Right lobe of liver (tissue), 6 donors: ENCODE measurements around the gene POTEH. TPM values are rescaled to one million over a fixed set of nuclear protein-coding genes. Genes with fewer than 3 reads are reported as not detected.
"Not testable (repeated sequence)": the region's sequence is repeated elsewhere in the genome, so short reads cannot be mapped to it uniquely, and the experiment has no call there.

Experiments
- ATAC-seq, 4 donors: fragments of 200-7000 bp; cut with Tn5 transposase; one replicate each; pipeline ENCODE4 v1.9.1; 2020; ENCODE audit warnings: mild to moderate bottlenecking in 4 of 4, moderate library complexity in 4 of 4
- DNase-seq, 3 donors: peaks; one replicate each; pipeline ENCODE4 v3.0.0-alpha.2; 2020
- H3K27ac ChIP-seq, 3 donors: fragments of 200-600 bp; one replicate each; pipeline ENCODE4 v1.8.0; 2022
- H3K27me3 ChIP-seq, 2 donors: fragments of 200-600 bp; one replicate each; pipeline ENCODE4 v1.8.0; 2022
- H3K36me3 ChIP-seq, 4 donors: fragments of 200-600 bp; sonication (generic) in 1 of 4; one replicate each; pipeline versions ENCODE4 v1.5.1 to v1.8.0; 2017 to 2022; ENCODE audit warnings: control low read depth in 1 of 4
- H3K4me1 ChIP-seq, 4 donors: fragments of 200-600 bp; sonication (generic) in 1 of 4; one replicate each; pipeline versions ENCODE4 v1.5.1 to v1.8.0; 2017 to 2022; ENCODE audit warnings: control low read depth in 1 of 4
- H3K4me3 ChIP-seq, 3 donors: fragments of 200-600 bp; one replicate each; pipeline ENCODE4 v1.8.0; 2022
- H3K9me3 ChIP-seq, 4 donors: fragments of 200-600 bp; sonication (generic) in 1 of 4; one replicate each; pipeline versions ENCODE4 v1.5.1 to v1.8.0; 2017 to 2022; ENCODE audit warnings: control low read depth in 1 of 4
- WGBS: methylation state at CpG from one replicate; pipeline ENCODE4 v1.1.6; 2018; ENCODE audit warnings: low coverage, low lambda C conversion rate; ENCODE audit not compliant: insufficient coverage; ENCODE audit errors: missing lambda C conversion rate; 5-methylcytosine and 5-hydroxymethylcytosine counted together
- intact Hi-C, 2 donors: fragments of 100-400 bp; cut with DNase I; formaldehyde crosslinking; loops; one replicate each; pipeline versions ENCODE4 v1.11.2 to v1.14.1; 2022
- total RNA-seq, 6 experiments: library from RNA; depleted of rRNA in 2 of 6; stranded (reverse); fragments of >200 nt in 2 of 6; fragmentation: NEBNext Ultra II Directional in 3 of 6; extraction: Animal tissue kit (Norgen Biotek cat#: 25700) in 3 of 6; gene quantifications; one replicate each; pipeline versions ENCODE4 v1.1.0 to v1.2.4, GENCODE V29; 2016 to 2023
- donor health status: DM: no; HTN: yes; CAD: no.
- donor health status: DM: no; HTN: no; CAD: no.
- donor health status: DM: no; HTN: no; CAD: no.
- donor health status: DM: no; HTN: yes; CAD: no.
- donor health status: DM: no; HTN: yes; CAD: no.

POTEH gene
- total RNA-seq, 6 experiments from 2014 or later, result not detected

GRCh38 chr22:15738157-15738908 lies 48.5 kb downstream of the POTEH start:
- WGBS, result 64% methylated on average over 2 of the region's 10 CpGs

GRCh38 chr22:15738909-15739391 lies 49.1 kb downstream of the POTEH start:
- H3K4me3 ChIP-seq, H3K36me3 ChIP-seq, intact Hi-C loops, H3K9me3 ChIP-seq, H3K27me3 ChIP-seq, H3K27ac ChIP-seq, DNase-seq, H3K4me1 ChIP-seq: not testable (repeated sequence)
- peak in 2 of 4 donors; percentile 26 to 61 for ATAC-seq
- WGBS, result 67% methylated on average over 1 of the region's 6 CpGs

More at GRCh38 chr22:15738157-15738908, 48.5 kb downstream of the POTEH start:
- H3K27ac ChIP-seq, H3K9me3 ChIP-seq, H3K4me1 ChIP-seq, H3K27me3 ChIP-seq, intact Hi-C loops, H3K36me3 ChIP-seq, H3K4me3 ChIP-seq: not testable (repeated sequence)
- ATAC-seq (peak in 2 of 4 donors; percentile 17 to 56), DNase-seq (peak in 1 of 3 donors; percentile 21)

GRCh38 chr22:15747636-15748323 lies 58.0 kb downstream of the POTEH start:
- H3K4me1 ChIP-seq, intact Hi-C loops, DNase-seq, H3K27me3 ChIP-seq, H3K27ac ChIP-seq, H3K9me3 ChIP-seq, H3K4me3 ChIP-seq, H3K36me3 ChIP-seq: not testable (repeated sequence)
- WGBS, result 70% methylated on average over 10 of the region's 16 CpGs
- ATAC-seq, result peak in 1 of 4 donors; percentile 71

GRCh38 chr22:15749181-15749970 lies 59.5 kb downstream of the POTEH start:
- ATAC-seq, H3K9me3 ChIP-seq, H3K27me3 ChIP-seq, H3K36me3 ChIP-seq, intact Hi-C loops, H3K27ac ChIP-seq, H3K4me1 ChIP-seq, H3K4me3 ChIP-seq: not testable (repeated sequence)
- WGBS, result 72% methylated on average over 15 of the region's 41 CpGs
- peak in 2 of 3 donors; percentile 16 to 59 for DNase-seq

- H3K4me1 ChIP-seq, H3K36me3 ChIP-seq, H3K4me3 ChIP-seq, H3K27me3 ChIP-seq, H3K27ac ChIP-seq, H3K9me3 ChIP-seq, intact Hi-C loops: not testable (repeated sequence)
- ATAC-seq, result peak in 1 of 4 donors; percentile 50
- peak in 1 of 3 donors; percentile 19 for DNase-seq
- 80% methylated on average over 1 of the region's 28 CpGs for WGBS
These were observed 69.7 kb downstream of the POTEH start for GRCh38 chr22:15759443-15760097.

GRCh38 chr22:15760388-15761150 lies 70.7 kb downstream of the POTEH start:
- H3K27ac ChIP-seq, H3K4me3 ChIP-seq, H3K36me3 ChIP-seq, H3K4me1 ChIP-seq, H3K9me3 ChIP-seq, H3K27me3 ChIP-seq, DNase-seq, intact Hi-C loops: not testable (repeated sequence)
- peak in 1 of 4 donors; percentile 66 for ATAC-seq
- no CpG with 5 or more reads among the region's 44 CpGs for WGBS

- ATAC-seq (peak in 2 of 4 donors; percentile 36 to 83), DNase-seq (peak in 2 of 3 donors; percentile 41 to 44)
- H3K36me3 ChIP-seq, H3K4me3 ChIP-seq, H3K27me3 ChIP-seq, H3K4me1 ChIP-seq, H3K9me3 ChIP-seq, H3K27ac ChIP-seq, intact Hi-C loops: not testable (repeated sequence)
- 67% methylated on average over 7 of the region's 30 CpGs for WGBS
These were observed 71.4 kb downstream of the POTEH start for GRCh38 chr22:15761151-15761777.

- intact Hi-C loops, H3K9me3 ChIP-seq, H3K4me1 ChIP-seq, H3K36me3 ChIP-seq, H3K4me3 ChIP-seq, H3K27me3 ChIP-seq, H3K27ac ChIP-seq, DNase-seq, ATAC-seq: not testable (repeated sequence)
- no CpG with 5 or more reads among the region's 1 CpG for WGBS
These were observed 73.7 kb downstream of the POTEH start for GRCh38 chr22:15763559-15763958.
